Measurements from ENCODE around the gene RNF213. TPM values are rescaled to one million over a fixed set of nuclear protein-coding genes. Genes with fewer than 3 reads are reported as not detected.

Gene RNF213
- total and polyA plus RNA-seq, 10 of the 15 experiments (the other 5 are each of a cell fraction or from before 2014, with no cell fraction given), result 18.6 to 145 (median 65.8) TPM

DNA sequence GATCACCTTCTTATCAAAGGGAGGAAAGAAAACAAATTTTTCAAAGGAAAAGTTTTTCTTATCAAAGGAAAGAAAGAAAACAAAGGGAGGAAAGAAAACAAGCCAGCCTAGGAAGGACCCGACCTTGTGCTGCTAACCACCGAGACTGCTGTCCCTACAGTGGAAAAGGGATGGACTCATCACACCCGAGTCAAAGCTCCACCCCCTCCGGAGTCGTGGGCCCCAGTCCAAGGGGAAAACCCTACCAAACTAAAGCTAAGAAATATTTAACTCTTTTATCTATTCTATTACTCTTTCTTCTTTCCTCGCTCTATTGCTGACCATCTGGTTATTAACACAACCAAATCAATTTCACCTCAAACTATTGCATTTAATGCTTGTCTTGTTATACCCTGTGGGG, 148.2 kb downstream of the RNF213 start:
- Histone ChIP-seq H3K79me2 (ENCODE audit: control insufficient read depth, insufficient read depth, low read length) (no peaks in the 10 kb centered on the region), H2AFZ (ENCODE audit: control insufficient read depth, low read depth, low read length) (no peak overlapping the region), H3K9me3 (replicated peaks; ENCODE audit: control insufficient read depth, insufficient read depth, low read length) (no peaks in the 10 kb centered on the region), H3K4me2 (ENCODE audit: control insufficient read depth, insufficient read depth) (no peak overlapping the region), H4K20me1 (ENCODE audit: control insufficient read depth, insufficient read depth) (no peaks in the 10 kb centered on the region), H3K4me1 (ENCODE audit: control insufficient read depth, insufficient read depth, low read length) (no peaks in the 10 kb centered on the region), H3K9ac (ENCODE audit: control insufficient read depth, insufficient read depth, low read length) (no peak overlapping the region), H3K27me3 (replicated peaks in 1 of 2; ENCODE audit: control insufficient read depth in 2 of 2, insufficient read depth in 2 of 2, low read length in 1 of 2) (peaks cover 0 to 2% of the 10 kb centered on the region in 2 experiments; a peak in 1 of 4 replicates), H3K27ac (ENCODE audit: control insufficient read depth, insufficient read depth) (no peak overlapping the region), H3K4me3 (no peak overlapping the region), H3K36me3 (ENCODE audit: control insufficient read depth in 2 of 2, insufficient read depth in 2 of 2, low read length in 1 of 2) (no peaks in the 10 kb centered on the region)
- in situ Hi-C loops (cut with MboI), result no loop called here
- SMC1A ChIA-PET (ENCODE audit: uncharacterized antibody, unreplicated experiment), result interaction anchor here (1.0 kb wide), 1 partner anchor 16 kb away, joined by 3 read pairs; no protein-coding TSS in a partner anchor
- DNase-seq (ENCODE audit: low read depth, low spot score) (no peak), FAIRE-seq (no peak), ATAC-seq (no peak)
- intact Hi-C loops (cut with micrococcal nuclease; ENCODE audit: unreplicated experiment), result no loop called here
- CTCF ChIA-PET, result interaction anchor here (1.2 kb wide), 1 partner anchor 18 kb away, joined by 3 read pairs; no protein-coding TSS in a partner anchor
- 3% methylated on average over 6 of the region's 6 CpGs for WGBS (ENCODE audit: insufficient coverage, insufficient replicate concordance, low lambda C conversion rate, missing lambda C conversion rate)
- TF ChIP-seq EED (IDR thresholded peaks at IDR 0.05; ENCODE audit: low read depth), result no peak
- TF ChIP-seq CBX5 (IDR thresholded peaks at IDR 0.05; ENCODE audit: low read depth), result no peak
- TF ChIP-seq RB1 (IDR thresholded peaks at IDR 0.05; ENCODE audit: borderline replicate concordance), result no peak
- TF ChIP-seq ATF7 (IDR thresholded peaks at IDR 0.05; ENCODE audit: low read depth), result no peak
- TF ChIP-seq MXI1 (IDR thresholded peaks at IDR 0.05; ENCODE audit: low read depth, low read length), result no peak
- no peak for TF ChIP-seq FOXM1 (IDR thresholded peaks at IDR 0.05; ENCODE audit: low read depth, low read length)
- no peak for TF ChIP-seq STAT1 (conservative IDR thresholded peaks at IDR 0.05)
- no peak for TF ChIP-seq SMARCA5 (IDR thresholded peaks at IDR 0.05)
- TF ChIP-seq TARDBP (IDR thresholded peaks at IDR 0.05; ENCODE audit: borderline replicate concordance), result no peak
- no peak for TF ChIP-seq IKZF1 (conservative IDR thresholded peaks at IDR 0.05)
- no peak for TF ChIP-seq CHD2 (IDR thresholded peaks at IDR 0.05; ENCODE audit: borderline replicate concordance, low read depth, low read length)
- TF ChIP-seq, protein P1, sequence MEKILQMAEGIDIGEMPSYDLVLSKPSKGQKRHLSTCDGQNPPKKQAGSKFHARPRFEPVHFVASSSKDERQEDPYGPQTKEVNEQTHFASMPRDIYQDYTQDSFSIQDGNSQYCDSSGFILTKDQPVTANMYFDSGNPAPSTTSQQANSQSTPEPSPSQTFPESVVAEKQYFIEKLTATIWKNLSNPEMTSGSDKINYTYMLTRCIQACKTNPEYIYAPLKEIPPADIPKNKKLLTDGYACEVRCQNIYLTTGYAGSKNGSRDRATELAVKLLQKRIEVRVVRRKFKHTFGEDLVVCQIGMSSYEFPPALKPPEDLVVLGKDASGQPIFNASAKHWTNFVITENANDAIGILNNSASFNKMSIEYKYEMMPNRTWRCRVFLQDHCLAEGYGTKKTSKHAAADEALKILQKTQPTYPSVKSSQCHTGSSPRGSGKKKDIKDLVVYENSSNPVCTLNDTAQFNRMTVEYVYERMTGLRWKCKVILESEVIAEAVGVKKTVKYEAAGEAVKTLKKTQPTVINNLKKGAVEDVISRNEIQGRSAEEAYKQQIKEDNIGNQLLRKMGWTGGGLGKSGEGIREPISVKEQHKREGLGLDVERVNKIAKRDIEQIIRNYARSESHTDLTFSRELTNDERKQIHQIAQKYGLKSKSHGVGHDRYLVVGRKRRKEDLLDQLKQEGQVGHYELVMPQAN (conservative IDR thresholded peaks at IDR 0.05), result no peak
- TF ChIP-seq HDGF (IDR thresholded peaks at IDR 0.05), result no peak
- TF ChIP-seq TBL1XR1 (IDR thresholded peaks at IDR 0.05; ENCODE audit: low read depth, low read length), result no peak
- no peak for TF ChIP-seq CHD4 (IDR thresholded peaks at IDR 0.05)
- TF ChIP-seq, protein P2, sequence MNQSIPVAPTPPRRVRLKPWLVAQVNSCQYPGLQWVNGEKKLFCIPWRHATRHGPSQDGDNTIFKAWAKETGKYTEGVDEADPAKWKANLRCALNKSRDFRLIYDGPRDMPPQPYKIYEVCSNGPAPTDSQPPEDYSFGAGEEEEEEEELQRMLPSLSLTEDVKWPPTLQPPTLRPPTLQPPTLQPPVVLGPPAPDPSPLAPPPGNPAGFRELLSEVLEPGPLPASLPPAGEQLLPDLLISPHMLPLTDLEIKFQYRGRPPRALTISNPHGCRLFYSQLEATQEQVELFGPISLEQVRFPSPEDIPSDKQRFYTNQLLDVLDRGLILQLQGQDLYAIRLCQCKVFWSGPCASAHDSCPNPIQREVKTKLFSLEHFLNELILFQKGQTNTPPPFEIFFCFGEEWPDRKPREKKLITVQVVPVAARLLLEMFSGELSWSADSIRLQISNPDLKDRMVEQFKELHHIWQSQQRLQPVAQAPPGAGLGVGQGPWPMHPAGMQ (IDR thresholded peaks at IDR 0.05; ENCODE audit: borderline replicate concordance), result no peak
- TF ChIP-seq, protein P3, sequence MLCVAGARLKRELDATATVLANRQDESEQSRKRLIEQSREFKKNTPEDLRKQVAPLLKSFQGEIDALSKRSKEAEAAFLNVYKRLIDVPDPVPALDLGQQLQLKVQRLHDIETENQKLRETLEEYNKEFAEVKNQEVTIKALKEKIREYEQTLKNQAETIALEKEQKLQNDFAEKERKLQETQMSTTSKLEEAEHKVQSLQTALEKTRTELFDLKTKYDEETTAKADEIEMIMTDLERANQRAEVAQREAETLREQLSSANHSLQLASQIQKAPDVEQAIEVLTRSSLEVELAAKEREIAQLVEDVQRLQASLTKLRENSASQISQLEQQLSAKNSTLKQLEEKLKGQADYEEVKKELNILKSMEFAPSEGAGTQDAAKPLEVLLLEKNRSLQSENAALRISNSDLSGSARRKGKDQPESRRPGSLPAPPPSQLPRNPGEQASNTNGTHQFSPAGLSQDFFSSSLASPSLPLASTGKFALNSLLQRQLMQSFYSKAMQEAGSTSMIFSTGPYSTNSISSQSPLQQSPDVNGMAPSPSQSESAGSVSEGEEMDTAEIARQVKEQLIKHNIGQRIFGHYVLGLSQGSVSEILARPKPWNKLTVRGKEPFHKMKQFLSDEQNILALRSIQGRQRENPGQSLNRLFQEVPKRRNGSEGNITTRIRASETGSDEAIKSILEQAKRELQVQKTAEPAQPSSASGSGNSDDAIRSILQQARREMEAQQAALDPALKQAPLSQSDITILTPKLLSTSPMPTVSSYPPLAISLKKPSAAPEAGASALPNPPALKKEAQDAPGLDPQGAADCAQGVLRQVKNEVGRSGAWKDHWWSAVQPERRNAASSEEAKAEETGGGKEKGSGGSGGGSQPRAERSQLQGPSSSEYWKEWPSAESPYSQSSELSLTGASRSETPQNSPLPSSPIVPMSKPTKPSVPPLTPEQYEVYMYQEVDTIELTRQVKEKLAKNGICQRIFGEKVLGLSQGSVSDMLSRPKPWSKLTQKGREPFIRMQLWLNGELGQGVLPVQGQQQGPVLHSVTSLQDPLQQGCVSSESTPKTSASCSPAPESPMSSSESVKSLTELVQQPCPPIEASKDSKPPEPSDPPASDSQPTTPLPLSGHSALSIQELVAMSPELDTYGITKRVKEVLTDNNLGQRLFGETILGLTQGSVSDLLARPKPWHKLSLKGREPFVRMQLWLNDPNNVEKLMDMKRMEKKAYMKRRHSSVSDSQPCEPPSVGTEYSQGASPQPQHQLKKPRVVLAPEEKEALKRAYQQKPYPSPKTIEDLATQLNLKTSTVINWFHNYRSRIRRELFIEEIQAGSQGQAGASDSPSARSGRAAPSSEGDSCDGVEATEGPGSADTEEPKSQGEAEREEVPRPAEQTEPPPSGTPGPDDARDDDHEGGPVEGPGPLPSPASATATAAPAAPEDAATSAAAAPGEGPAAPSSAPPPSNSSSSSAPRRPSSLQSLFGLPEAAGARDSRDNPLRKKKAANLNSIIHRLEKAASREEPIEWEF (IDR thresholded peaks at IDR 0.05; ENCODE audit: insufficient replicate concordance, low read depth, low read length), result no peak
- no TSS peak for BruUV-seq (replicated peaks)
- POLR2A ChIA-PET, result interaction anchor here (1.3 kb wide), 1 partner anchor 13 kb away, joined by 3 read pairs; no protein-coding TSS in a partner anchor
- RAD21 ChIA-PET (ENCODE audit: unreplicated experiment), result no interaction called here

Data from GM12878 (cell line).